Left renal pelvis (tissue), 4 donors: Measurements from ENCODE around the gene TMEM191C. TPM values are rescaled to one million over a fixed set of nuclear protein-coding genes. Genes with fewer than 3 reads are reported as not detected.
"Not testable (repeated sequence)": the region's sequence is repeated elsewhere in the genome, so short reads cannot be mapped to it uniquely, and the experiment has no call there.

Experiments used
- DNase-seq, 4 donors: peaks; one replicate each; pipeline ENCODE4 v3.0.0-alpha.2; 2013; ENCODE audit warnings: low read depth in 4 of 4, low spot score in 3 of 4
- polyA plus RNA-seq, 4 donors: library from polyadenylated mRNA; unstranded; fragments of 120-200 nt; gene quantifications; one replicate each; pipeline ENCODE4 v1.2.1, GENCODE V29; 2013; ENCODE audit not compliant: insufficient read length in 4 of 4

Gene TMEM191C
- polyA plus RNA-seq, 4 donors, result 0.81 to 2.1 (median 1.7) TPM

DNA sequence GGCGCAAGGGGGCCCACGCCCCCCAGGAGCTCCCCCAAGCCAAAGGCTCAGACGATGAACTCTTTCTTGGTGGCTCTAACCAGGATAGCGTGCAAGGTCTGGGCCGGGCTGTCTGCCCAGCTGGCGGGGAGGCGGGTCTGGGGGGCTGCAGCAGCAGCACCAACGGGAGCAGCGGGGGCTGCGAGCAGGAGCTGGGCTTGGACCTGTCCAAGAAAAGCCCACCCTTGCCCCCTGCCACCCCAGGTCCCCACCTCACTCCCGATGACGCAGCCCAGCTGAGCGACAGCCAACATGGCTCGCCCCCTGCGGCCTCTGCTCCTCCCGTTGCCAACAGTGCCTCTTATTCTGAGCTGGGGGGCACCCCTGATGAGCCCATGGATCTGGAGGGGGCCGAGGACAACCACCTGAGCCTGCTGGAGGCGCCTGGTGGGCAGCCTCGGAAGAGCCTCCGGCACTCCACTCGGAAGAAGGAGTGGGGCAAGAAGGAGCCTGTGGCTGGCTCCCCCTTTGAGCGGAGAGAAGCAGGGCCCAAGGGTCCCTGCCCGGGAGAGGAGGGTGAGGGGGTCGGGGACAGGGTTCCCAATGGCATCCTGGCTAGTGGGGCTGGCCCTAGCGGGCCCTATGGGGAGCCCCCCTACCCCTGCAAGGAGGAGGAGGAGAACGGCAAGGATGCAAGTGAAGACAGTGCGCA, 21.6 kb upstream of the TMEM191C start:
- DNase-seq, result no peak

DNA sequence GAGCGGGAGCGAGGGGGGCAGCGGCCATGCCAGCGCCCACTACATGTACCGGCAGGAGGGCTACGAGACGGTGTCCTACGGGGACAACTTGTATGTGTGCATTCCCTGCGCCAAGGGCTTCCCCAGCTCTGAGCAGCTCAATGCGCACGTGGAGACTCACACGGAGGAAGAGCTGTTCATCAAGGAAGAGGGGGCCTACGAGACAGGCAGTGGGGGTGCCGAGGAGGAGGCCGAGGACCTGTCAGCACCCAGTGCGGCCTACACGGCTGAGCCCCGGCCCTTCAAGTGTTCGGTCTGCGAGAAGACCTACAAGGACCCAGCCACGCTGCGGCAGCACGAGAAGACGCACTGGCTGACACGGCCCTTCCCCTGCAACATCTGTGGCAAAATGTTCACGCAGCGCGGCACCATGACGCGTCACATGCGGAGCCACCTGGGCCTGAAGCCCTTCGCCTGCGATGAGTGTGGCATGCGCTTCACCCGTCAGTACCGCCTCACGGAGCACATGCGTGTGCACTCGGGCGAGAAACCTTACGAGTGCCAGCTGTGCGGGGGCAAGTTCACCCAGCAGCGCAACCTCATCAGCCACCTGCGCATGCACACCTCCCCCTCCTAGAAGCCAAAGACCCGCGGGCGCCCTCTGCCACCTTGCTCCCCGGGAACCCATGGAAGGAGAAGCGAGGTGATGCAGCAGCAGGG, 20.9 kb upstream of the TMEM191C start:
- DNase-seq, result no peak

DNA sequence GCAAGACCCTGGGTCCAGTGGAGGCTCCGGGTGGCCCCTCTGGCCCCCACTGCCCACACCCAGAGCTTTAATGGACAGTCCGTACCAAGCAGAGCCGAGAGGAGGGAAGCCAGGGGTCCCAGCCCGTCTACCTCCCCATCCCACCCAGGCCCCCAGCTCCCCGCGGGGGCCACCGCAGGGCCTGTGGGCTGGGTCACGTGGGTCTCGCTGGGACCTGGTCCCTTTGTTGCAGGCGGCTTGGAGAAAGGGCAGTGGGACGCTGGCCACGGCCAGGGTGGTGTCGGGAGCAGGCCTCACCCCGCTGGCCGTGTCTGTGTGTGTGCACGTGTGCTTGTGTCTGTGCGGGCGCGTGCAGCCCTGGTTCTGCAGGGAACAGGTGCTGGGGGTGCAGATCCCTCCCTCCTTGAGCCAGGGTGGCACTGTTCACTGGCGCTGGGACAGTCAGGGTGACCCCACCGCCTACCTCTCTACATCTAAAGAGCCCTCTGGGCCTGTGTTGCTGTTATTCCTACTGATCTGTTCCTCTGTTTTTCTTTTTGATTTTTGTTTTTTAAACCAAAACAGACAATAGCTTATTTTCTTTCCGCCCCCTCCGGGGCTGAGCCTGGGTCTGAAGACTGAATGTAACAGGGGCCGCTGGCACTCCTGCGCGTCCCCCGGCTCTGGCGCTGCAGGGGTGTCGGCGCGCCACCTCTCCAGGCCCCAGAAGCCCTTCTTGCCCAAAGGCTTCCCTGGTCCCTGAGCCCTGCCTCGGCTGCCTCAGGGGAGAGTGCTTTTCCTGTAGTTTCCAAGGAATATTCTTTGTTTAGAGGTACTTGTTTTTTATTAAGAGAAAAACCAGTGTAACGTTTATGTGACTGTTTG, 20.1 kb upstream of the TMEM191C start:
- DNase-seq, result no peak

DNA sequence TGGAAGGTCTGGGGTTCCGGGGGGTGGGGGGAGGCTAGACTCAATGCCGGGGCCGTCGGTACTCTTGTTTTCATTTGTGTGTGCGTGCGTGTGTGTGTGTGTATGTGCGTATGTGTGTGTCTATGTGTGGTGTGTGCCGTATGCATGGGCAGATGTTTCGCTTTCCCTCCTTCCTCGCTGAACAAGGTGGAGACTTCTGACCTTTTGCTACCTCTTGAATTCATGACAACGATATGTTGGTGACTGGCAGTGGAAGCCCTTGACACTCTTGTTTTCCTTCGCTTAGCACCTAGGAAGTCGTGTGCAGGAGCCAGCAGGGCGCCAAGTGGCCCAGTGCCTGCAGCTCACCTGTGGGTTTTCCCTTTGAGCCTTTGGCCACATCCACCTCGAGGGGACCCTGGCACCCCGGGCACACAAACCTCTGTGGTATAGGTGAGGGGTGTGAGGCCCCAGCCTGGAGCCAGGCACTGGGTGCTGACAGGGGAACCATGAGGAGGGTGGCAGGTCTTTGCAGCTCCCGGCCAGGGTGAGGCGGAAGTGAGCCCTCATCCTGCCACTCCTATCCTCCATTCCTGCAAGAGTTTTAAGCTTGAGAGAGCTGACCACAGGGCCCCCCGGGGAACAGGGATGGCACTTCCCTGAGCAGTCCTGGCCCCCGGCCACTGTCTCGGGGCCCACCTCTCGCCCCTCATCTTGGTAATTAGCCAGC, 19.3 kb upstream of the TMEM191C start:
- DNase-seq, result no peak

DNA sequence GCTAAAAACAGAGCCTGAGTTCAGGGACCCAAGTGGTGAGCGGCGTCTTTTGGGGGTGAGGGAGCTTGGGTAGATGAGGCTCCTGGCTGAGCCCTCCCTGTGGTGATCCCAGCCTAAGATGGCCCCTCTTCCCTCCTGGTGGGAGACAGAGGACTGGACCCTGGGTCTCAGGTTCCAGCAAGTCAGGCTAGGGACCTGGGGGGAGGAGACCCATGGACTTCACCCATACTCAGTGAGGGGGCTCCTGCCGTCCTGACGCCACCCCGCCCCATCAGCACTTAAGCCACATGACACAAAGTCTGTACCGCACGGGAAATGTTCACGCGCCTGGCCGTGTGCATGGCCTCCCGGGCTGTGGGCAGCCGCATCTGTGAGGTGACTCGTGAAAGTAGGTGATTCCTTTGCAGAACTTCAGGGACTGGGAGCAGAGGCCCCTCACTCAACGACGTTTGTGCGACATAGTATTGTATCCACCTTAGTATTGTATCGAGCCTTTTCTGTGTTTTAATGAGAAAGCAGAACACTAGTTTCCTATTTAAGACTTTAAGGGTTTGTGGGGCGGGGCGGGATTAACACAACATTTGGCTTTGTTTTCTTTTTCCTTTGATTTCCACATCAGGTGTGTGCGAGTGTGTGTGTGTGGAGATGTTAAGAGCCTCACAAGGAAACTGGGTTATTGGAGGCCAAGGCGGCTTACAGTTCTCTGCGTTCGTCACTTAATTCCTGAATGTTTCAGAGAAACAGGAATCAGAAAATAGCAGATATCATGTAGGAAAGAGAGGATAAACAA, 18.4 kb upstream of the TMEM191C start:
- no peak for DNase-seq

DNA sequence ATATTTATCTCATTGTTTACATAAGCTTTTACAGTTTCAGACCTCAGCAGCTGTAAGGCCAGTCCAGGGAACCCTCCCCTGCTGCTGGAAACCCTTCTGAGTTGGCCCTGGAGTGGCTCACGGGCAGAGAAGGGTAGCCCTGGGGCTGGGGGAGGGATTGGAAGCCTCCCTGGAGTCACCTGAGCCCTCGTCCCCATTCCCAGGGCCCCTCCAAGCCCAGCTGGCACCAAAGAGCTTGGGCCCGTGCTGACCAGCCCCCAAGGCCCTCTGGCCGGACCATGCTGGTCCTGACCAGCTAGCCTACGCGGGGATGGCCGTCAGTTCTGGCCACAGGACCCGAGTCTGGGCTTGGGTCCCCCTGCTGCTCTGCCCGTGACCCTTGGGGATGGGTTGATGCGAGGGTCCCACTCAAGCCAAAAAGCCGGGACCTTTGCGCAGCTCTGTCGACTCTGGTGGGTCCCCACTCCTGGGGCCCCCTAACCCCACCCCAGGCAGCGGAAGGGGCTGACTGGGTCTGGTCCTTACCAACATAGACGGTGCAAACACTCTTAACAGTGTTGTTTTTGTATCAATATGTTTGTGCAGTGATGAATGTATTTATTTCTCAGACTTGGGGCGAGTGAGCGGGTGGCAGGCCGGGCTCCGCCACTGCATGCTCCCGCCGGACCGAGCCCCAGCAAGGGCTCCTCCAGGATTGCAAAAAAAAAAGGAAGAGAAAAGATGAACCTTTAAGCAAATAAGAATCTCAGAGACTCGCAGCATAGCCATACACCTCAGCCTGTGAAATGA, 17.5 kb upstream of the TMEM191C start:
- no peak for DNase-seq

DNA sequence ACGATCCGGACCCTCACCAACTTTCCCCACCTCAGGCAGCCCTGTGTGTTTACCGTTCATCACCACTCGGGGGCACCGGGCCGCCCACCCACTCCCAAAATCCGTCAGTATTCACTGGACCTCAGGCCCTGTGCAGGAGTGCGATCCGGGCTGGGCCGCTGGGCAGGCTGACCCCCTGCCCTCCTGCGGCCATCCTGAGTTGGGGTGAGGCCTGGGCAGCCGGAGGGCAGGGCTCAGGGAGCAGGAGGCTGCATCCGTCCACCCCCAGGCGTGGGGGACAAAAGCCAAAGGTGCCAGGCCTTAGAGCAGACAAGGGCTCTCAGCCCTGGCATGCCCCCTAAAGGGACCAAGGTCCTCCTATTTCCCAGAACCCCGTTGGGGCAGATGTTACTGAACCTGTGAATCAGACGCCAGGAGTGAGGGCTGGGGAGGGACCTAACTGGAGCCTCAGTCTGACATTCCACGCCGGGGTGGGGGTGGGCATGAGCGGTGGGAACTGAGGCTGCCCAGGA, 16.8 kb upstream of the TMEM191C start:
- DNase-seq, result no peak

DNA sequence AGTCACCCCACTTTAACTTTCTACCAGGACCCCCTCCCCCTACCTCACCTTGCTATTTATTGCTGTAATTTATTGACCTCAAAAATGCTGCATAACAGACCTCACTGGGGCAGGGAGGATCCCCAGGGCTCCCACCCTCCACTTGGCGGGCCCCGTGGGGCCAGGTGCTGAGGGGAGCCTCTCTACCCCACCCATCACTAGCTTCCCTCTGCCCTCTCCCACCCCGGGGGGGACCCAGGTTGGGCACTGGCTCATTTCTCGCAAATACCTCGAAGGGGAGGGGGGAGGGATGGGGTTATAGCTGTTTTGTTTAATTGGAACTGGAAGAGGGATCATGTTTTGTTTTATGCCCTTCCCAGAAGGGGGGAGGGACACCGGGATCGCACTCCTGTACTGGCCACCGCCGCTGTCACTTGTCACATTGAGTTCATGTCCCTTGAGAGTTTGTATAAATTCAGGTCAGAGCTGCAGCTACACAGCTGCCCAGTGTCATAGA, 16.3 kb upstream of the TMEM191C start:
- no peak for DNase-seq

DNA sequence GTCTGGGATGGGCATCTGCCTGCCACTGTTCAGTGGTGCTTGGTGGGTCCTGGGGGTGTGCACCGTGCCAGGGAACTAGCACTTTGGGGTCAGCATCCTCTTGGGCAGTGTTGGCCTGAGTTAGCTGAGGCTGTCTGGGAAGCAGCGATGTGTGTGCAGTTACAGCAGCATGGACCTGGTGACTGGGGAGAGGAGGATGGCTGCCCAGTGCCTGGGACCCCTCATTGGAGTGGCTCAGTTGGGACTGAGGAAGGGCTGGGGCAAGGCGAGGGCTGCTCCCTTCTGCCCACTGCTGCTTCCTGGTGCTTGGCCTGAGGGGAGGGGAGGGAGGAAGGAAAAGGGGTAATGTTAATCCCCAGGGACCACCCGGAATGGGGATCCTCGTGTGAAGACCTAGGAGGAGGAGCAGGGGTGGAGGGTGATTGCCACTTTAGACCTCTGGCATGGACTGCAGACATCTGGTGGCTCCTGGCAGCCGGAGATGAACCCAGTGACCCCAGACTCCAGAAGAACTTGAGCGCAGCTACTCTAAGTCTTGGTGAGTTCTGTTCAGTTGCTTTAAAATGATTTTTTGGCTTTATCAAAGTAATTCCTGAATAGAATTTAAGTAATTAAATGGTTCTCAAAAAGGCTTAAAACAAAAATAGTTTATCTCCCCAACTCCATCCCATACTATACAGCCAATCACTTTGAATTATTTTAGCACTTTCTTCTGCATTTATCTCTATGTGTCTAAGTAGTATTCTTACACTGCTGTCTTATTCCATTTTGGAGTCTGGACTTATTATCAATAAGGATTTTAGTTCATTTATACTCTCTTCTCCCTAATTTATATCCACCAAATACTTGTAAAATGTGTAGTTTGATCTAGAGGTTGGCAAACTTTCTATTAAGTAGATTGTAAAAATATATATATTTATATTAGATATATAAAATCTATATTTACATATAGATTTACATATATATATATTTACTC, 15.4 kb upstream of the TMEM191C start:
- DNase-seq, result no peak

DNA sequence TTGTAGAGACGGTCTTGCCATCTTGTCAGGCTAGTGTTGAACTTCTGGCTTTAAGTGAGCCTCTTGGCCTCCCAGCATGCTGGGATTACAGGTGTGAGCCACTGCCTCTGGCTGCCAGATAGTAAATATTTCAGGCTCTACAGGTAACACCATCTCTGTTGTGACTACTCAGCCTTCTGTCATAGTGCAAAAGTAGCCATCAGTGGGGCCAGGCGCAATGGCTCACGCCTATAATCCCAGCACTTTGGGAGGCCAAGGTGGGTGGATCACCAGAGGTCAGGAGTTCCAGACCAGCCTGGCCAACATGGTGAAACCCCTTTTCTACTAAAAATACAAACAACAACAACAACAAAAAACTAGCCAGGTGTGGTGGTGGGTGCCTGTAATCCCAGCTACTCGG, 14.5 kb upstream of the TMEM191C start:
- DNase-seq, result not testable (repeated sequence)

DNA sequence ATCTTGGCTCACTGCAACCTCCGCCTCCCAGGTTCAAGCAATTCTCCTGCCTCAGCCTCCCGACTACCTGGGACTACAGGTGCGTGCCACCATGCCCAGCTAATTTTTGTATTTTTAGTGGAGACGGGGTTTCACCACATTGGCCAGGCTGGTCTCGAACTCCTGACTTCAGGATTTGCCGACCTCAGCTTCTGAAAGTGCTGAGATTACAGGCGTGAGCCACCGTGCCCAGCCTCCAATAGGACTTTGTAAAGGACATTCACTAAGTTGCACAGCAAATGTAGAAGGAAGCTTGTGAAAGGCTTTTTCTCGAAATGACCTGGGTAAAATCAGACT, 12.2 kb upstream of the TMEM191C start:
- not testable (repeated sequence) for DNase-seq

DNA sequence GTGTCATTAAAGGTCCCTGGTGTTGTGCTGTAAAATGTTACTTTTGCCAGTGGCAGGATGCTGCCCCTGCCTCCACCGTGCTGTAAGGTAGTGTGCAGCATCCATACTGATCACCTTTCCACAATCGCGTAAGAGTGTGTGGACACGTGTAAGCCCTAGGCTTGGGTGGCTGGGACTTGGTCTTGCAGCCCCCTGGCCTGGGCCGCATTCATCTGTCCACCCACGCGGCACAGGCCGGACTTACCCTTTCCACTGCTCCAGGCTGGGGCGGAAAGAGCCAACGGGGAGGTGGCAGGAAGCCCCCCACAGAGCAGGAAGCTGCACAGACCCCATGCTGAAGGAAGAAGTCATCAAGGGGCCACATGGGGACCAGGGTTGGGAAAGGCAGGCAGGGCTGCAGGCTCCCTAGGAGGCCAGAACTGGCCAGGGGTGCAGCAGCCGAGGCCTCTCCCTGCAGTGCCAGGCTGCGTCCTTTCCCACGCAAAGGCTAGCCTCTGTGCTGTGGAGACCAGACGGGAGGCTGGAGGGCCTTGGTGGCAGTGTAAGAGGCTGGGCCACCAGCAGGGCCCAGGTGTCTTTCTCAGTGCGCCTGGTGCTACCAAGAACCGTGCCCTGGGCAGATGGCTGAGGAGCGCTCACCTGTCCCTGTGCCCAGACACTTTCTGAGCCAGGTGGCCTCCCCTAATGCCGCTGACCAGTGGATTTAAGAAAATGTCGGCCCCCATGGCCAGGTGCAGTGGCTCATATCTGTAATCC, 11.7 kb upstream of the TMEM191C start:
- DNase-seq, result no peak

DNA sequence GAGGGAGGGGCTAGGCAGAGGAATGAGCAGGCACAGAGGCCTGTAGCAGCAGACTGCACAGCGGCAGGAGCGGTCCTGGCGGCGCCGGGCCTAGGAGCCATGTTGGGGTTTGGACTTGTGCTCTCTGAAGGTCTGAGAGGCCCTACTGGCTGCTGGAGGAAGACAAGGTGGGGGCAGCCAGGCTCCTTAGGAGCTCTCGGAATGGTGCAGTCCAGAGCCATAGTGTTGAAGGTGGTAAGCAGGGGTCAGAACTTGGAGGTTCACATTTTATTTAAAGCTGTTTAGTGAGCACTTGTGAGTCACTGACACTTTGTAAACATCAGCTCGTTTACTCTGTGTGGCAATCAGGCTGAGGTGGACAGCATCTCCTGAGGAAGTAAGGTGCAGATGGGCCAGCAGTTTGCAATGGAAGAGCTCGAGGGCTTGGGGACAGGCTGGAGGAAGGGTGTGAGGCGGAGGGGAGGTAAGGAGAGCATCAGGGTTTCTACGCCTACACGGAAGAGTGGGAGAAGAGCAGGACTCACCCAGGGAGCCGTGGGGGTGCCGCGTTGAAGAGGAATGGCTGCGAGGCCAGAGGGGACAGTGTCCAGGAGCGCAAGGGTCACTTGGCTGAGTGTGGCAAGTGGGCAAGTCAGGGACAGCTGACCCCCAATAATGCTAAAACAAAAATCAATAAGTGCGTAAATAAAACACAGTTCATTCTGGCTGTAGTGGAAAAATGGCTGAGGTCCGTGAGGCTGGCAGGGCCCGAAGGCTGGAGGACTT, 10.0 kb upstream of the TMEM191C start:
- DNase-seq, result no peak

DNA sequence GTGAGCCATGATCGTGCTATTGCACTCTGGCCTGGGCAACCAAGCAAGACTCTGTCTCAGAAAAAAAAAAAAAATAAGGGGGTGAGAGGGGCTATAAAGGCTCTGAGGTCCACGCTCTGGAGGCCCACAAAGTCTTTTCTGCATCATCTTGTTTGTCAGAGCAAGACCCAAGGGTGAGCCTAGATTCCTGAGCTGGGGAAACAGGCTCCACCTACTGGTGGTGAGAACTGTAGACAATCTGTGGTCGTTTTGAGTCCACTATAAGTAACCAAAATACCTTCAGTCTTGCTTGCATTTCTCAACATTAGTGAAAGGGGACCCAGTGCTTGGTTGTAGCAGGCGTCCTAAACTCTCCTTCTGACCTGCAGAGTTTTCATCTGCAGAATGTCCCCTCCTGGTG, 4.5 kb upstream of the TMEM191C start:
- not testable (repeated sequence) for DNase-seq

DNA sequence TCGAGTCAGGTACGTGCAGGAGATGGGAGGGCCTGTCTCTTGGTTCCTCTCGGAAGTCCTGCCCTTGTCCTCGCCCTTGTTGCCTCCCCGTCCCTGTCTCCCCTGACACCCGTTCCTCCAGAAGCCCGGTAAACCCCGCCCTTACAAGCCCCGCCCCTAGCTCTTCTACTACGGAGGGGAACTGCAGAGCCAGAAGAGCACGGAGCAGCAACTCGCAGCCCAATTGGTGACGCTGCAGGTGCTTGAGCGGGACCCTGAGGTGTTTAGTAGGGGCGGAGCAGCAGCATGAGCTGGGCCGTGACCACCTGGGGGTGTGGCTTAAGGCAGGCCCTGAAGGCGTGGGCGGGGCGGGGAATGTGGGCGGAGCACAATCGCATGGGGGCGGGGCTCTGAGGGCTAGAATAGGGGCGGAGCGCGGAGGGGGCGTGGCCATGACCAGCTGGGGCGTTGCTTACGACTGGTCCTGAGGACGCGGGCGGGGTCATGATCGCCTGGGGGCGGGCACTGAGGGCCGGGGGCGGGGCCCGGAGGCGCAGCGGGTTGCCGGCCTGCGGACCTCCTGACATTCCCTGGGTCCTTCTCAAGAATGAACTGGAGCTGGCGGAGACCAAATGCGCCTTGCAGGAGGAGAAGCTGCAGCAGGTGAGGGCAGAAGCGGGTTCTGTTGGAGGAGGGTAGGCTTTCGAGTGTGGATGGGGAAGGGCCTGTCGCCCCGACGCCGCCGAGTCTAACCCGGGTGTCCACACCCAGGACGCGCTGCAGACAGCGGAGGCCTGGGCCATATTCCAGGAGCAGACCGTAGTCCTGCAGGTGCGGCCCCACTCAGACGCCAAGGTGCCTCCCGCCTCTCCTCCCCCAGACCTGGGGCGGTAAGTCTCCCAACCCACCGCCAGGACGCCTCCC, 1.3 kb downstream of the TMEM191C start:
- DNase-seq, result peak; percentile 48 to 60 (median 50)
